ACHN (cell line): ENCODE measurements around the gene GNG2.

Experiments
- DNase-seq: peaks from one replicate; pipeline ENCODE4 v3.0.0-alpha.2; 2015
- in situ Hi-C: cut with HindIII; loops from 2 replicates; pipeline ENCODE4 v1.10.0; 2017; ENCODE audit warnings: low sequenced_read_pairs, low pct_ligation_motif_present, low pct_unique_long_range_greater_than_20kb

The GNG2 gene

DNA sequence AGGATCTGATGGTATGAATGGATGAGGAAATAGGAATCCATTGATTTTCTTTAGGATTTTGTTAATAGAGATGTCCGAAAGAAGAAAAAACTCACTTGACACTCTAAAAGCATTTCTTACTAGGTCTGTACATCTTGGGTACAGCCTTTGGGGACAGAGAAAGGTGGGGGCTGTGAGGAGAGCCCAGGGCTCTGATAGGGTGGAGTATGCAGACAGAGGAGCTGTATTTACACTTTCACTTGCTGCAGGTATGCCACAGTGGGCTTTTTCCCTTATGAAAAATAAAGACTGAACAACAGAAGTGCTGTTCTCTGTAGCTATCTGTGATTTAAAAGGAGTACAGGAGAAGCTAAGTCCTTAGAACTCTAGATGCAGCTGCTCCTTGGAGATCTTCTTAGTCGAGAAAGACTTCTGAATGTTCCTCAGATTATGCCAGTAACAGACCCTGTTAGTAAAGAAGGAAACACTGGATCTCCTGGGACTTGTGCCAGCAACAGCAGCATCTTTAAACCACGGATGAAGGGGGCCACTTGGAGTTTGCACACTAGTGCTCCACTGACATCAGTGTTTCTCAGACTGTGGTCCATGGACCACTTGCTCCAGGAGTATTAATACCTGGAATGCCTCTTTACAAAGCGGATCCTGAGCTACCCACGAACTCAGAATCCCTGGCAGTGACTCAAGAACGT, 109.6 kb downstream of the GNG2 start:
- DNase-seq: no peak
- in situ Hi-C loops: no loop called here

DNA sequence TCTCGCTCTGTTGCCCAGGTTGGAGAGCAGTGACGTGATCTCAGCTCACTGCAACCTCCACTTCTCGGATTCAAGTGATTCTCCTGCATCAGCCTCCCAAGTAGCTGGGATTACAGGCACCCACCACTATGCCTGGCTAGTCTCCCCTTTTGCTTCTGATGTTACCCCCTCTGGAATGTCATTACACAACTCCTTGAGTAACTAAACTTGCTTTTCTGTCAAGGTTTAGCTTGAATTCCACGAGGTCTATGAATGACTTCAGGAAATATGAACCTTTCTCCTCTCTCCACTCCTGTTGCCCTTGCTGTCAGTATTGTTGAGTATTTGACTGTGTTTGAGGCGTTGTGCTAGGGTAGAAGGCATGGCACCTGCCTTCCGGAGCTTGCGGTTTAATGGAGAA, 112.2 kb downstream of the GNG2 start:
- in situ Hi-C loops: no loop called here
- DNase-seq: no peak

DNA sequence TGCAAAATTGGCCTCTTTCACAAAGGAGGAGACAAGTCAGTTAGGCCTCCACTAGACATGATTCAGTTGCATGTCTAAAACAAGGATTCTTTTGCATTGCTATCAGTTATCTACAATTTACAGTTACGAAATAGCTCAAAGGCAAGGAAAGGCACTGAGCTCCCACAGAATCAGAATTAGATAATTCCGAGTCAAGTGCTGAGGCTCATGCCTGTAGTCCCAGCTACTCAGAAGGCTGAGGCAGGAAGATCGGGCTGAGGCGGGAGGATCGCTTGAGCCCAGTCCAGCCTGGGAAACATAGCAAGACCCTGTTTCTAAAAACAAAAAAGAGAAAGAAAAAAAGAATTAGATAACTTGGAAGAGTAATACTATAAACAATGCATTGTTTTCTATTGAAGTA, 116.7 kb downstream of the GNG2 start:
- in situ Hi-C loops: no loop called here
- no peak for DNase-seq

DNA sequence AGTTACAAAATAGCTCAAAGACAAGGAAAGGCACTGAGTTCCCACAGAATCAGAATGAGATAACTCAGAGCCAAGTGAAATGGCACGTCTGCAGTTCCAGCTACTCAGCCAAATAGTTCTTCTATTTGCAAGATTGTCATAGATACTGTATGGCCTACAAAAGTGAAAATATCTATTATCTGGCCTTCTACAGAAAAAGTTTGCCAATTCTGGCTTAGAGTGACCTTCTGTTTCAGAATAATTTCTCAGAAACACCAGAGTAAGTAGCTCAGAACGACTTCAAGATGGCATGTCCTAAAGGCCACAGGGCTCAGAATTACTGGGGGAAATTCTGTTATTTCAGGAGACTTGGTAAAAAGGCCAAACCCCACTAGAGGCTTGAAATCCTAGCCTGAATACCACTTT, 118.3 kb downstream of the GNG2 start:
- in situ Hi-C loops: no loop called here
- no peak for DNase-seq

DNA sequence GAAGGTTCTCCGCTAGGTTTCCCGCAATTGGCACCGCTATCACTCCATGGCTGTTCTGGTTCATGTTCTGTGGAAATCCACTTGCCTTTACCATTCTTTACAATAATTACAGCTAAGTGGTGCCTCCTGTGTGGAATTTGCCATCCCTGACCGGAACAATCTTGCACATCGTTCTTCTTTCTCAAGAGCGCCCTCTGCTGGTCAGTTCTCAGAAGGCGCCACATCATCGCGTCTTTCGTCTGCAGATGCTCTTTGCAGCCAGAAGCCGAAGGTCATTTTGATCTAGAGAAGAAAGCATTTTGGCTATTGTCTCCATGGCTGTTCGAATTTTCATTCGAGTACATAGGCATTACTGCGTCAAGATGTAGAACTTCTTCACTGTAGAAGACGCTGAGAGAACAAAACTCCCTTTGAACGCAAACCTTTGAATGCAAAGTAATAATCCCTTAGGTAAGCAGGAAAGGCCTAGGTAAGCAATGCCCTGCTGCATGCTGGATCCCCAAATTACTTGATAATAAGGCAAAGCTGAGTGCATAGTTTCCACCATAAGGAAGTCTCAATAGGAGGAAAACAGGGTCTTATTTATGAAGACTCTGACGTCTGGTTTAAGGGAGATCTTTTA, 118.8 kb downstream of the GNG2 start:
- peak; percentile 66 for DNase-seq
- in situ Hi-C loops: no loop called here

DNA sequence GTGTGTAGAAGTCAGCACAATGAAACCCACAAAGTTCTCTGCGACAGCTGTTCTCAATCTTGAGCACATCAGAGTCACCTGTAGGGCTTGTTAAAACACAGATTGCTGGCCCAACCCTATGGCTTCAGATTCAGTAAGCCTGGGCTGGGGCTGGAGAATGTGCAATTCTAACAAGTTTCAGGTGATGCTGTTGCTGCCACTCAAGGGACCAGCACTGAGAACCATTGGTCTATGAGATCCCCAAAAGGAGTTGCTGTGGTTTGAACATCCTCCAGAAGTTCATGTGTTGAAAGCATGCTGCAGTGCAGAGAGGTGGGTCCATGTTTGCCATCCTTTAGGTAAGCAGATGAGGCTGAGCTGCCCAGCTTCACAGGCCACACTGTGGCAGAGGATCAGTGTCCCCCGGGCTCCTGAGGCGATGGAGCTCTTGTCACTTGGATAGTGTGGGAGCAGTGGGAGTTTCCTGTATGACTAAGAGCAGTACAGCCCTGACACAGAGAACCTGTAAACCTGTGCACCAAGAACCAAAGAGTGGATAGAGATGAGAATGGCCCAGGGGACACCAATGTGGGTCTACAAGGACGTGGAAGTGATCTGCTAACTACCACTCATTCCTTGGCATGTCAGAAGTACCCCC, 120.9 kb downstream of the GNG2 start:
- no peak for DNase-seq
- in situ Hi-C loops: no loop called here

DNA sequence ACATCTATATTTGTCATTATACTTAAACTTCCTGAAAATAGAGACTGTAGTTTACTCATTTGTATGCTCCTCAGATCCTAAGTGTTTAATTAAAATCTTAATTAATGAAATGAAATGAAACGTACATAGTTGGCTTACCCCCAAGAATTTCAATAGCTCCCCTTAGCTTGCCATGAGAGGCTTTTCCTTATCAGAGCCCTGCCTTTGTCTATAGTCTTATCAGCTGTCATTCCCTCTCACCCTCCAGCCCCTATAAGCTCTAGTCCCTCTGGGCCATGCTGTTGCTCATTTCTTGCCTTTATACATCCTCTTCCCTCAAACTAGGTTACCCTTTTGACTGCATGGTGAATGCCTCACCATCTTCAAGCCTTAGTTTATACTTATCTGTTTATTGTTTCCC, 127.8 kb downstream of the GNG2 start:
- no peak for DNase-seq
- in situ Hi-C loops: no loop called here

DNA sequence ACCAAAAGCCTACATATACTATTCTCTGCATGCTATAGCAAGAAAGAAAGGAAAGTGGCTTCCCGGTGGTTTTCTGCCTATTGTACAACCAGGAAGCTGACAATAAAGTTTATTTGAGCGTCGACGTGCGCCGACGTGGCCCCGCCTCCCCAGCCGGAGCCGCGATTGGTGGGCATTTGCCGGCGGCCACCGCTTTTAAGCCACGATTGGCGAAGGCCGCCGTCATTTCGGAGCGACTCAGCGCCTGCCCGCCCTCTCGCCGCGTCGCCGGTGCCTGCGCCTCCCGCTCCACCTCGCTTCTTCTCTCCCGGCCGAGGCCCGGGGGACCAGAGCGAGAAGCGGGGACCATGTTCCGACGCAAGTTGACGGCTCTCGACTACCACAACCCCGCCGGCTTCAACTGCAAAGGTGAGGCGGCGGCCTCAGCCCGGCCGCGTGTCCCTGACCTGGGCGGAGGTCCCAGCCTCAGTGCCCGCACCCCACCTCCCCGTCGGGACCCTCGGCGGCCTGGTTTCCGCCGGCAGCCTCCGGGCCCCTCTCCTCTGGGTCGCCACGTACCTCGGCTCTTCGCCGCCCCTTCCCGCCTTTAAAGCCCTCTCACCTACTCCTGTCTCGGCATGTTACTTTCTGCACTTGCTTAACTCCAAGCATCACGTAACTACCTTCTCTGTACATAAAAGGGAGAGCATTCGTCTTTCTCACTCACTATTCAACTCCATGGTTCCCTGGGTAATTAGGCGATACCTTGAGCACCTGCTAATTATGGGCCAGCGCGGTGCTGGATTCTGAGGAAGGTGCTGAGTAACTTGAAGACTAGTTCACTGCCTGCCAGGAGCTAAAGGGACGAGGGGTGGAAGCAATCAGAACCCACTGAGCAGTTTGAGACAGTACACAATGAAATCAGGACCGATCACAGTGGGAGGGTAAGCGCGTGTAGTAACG, 129.2 kb downstream of the GNG2 start, which contains the start of gene RTRAF:
RTRAF (plus strand) TSS at position 254 of the 942 bp plus-strand sequence; CDS start at position 348, 94 bp downstream.
- in situ Hi-C loops: no loop called here

DNA sequence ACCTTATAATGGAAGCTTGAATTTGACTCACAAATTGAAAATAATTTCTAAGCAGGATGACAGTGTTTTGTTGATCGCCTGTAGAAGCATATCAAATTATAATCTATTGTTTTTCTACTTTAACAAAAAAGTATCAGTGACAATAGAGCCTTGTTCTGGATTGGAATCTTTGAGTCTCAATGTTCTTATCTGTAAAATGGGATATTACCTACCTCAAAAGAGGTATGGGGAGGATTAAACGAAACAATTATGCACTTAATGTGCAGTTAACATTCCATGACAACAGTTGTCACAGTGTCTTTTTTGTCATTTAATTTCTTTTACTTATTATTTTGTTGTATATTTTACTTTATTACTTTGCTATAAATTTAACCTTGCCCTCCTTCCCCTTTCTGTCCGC, 130.1 kb downstream of the GNG2 start:
- in situ Hi-C loops: no loop called here
- no peak for DNase-seq

More for the DNA sequence above, 129.2 kb downstream of the GNG2 start, which contains the start of gene RTRAF:
- DNase-seq: peak; percentile 85

DNA sequence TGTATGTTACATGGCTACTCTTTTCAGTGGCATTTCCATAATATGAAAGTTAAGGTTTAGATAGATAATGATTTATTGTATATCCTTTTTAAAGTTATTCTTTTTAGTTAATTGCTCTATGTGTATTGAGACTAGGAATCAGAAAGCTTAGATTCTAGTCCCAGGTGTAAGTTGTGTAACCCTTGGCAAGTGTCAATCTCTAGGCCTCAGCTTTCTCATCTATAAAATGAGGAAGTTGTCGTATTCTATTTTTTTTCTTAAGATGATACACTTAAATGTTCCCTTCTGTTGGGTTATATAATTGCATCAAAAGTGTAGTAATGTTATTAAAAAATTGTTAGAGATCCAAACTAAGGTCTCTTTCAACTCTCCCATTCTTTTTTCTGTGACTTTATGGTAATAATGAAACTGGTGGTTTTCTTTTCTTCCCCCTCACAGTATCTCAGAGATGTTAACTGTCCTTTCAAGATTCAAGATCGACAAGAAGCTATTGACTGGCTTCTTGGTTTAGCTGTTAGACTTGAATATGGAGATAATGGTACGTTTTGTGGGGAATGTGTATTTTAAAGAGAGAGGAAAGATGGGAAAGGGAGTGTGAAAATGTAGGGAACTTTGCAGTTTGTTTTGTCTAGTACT, 133.0 kb downstream of the GNG2 start:
- no peak for DNase-seq
- in situ Hi-C loops: no loop called here

DNA sequence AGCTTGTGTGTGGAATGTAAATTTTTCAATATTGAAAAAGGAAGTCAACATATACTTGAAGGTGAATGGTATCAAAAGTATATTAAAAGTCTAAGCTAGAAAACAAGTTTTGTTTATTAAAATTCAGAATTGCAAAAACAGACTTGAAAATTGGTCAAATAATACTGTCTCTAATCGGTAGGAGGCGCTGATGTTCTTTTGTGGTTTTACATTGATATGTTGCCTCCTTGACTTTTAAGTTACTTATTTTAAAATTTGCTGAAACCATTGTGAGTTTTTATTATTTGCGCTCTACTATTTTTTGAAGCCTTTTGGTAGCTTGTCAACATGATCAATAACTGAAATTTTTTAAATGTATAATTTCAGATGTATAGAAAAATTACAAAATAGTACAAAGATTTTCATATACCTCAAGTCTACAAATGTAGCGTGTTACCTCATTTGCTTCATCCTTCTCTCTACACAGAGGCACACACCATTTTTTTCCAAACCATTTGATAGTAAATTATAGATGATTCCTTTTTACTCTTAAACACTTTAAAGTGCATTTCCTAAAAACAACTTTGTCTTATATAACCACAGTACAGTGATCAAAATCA, 135.8 kb downstream of the GNG2 start:
- peak; percentile 46 for DNase-seq
- in situ Hi-C loops: no loop called here

DNA sequence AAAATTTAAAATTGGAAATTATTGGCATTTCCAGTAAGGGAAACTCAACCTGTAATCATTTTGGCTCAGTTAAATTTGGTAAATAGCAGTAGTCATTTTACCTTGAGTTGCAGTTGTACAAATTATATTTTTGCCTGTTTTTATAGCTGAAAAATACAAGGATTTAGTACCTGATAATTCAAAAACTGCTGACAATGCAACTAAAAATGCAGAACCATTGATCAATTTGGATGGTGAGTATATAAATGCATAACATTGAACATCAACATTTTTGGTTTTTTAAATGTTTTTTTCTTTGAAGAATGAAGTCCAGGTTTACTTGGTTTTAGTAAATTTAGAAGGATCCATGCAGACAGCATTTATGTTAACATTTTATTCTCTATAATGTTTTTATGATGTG, 137.9 kb downstream of the GNG2 start:
- no peak for DNase-seq
- in situ Hi-C loops: no loop called here

DNA sequence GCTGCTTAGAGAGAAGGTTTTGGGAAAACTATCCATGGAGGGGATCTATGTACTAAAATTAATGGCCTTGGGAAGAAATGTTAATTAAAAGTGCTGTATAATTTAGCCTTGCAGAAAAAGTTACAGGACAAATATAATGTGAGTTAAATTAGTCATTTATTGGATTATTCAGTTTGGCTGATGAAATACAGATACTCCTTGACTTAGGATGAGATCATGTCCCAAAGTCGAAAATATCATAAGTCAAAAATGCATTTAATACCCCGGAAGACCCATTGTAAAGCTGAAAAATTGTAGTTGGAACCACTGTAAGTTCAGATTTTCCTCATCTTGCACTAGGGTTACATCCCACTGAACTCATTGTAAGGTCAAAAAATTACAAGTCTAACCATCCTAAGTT, 138.7 kb downstream of the GNG2 start:
- in situ Hi-C loops: no loop called here
- DNase-seq: no peak

DNA sequence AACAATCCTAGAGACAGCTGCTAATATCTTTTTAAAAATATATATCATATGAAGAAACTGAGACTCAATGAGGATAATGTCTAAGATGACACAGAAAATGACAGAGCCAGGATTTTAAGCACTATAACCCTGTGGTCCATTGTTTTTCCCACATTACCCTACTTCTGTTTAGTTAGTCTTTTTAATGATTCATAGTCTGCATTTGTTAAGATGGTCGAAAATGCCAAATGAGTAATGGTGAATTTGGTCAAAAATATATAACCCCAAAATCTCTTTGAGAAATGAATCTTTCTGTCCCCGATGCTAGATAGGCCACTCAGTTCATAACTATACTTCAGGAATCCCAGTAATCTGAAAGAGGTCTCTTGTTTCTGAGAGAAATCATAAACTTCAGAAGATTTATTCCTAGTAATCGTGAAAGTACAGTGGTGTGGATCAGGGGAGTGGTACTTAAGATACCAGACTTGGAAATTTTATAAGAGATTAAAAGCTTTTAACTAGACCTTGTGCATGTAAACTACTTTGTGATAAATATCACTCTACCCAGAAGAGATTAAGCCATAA, 139.7 kb downstream of the GNG2 start:
- in situ Hi-C loops: no loop called here
- no peak for DNase-seq

DNA sequence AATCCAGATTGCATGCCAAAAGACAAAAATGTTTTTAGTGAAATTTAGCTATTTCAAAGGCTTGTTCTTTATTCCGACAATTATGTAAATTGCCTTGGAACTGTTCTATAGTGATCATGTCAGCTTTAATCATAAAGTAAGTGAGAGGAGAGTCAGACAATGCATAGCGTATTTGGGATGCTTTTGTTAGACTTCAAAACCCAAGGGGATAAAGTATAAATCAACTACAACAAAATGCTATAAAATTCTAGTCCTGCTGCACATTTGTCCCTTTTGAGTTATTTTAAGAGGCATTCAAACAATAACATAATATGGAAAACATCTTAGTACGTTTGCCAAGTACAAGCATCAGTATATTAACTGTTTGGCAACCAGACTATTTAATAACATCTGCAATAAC, 140.3 kb downstream of the GNG2 start:
- no peak for DNase-seq
- in situ Hi-C loops: no loop called here

DNA sequence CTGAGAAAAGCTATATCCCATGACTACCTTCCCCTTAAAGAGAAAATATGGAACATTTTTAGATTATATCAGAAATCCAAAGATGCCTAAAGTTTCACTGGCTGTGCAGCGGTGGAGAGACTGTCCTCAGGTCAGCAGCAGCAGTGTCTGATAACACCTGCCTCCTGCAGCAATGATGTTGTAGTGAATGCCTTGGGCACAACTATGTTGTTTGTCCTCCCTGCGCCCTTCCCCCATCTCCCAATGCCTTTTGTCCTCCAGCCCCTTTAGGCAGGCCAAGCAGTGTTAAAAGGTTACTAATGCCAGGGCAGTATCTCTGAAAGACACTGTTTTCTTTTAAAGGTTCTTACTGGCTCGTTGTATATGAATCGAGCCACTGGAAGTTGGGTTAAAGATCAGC, 142.1 kb downstream of the GNG2 start:
- in situ Hi-C loops: no loop called here
- no peak for DNase-seq

DNA sequence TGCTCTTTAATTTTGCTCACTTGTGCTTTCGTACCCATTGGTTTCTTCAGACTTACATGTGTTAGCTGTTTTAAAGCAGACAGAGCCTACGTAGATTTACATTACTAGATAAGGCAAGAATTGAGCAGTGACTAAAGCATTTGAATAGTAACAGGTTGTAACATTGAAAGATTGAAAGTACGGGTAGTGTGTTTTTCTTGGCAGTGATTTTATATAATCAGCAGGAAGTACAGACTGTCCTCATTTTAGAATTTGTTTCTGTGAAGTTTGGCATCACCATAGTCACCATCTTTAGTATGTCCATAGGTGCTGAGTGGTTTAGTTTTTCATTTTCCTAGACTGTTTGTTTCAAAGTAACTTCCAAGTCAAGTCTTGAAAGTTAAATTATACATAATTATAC, 142.9 kb downstream of the GNG2 start:
- DNase-seq: no peak
- in situ Hi-C loops: no loop called here

DNA sequence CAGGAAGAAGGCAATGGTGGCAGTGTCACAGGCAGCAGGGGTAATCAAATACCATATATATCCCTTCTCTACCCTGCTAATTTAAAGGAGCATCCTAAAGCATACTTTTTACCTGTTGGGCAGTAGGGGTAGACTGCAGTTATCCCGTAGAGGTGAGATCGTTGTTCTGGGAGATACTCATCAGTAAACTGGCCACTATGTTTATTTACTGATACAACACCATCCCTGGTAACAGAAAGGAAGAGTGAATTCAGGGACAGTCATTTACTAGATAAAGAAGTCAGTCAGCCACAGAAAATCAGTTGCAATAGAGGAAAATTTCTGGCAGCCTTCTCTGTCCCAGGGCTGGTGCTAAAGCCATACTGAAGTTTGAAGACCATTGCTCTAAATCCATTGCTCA, 145.2 kb downstream of the GNG2 start:
- in situ Hi-C loops: no loop called here

More for the DNA sequence above, 145.2 kb downstream of the GNG2 start:
- DNase-seq: no peak
